Thoracic aorta endothelial cell (primary cell): Measurements from ENCODE around the gene BTAF1. TPM values are rescaled to one million over a fixed set of nuclear protein-coding genes. Genes with fewer than 3 reads are reported as not detected.

ENCODE experiments used
- small RNA-seq: library from RNA; depleted of rRNA; stranded (forward); fragments of <200 nt; gene quantifications from one replicate; pipeline ENCODE3, GENCODE V24; 2012
- total RNA-seq: library from RNA; depleted of rRNA; stranded (reverse); fragments of >200 nt; gene quantifications from 2 replicates; pipeline ENCODE4 v1.2.3, GENCODE V29; 2012

BTAF1 gene
- total RNA-seq, result 55.1 and 56.9 TPM in 2 replicates

GRCh38 chr10:91923371-91924211 is at the start of gene BTAF1:
Gene BTAF1 (plus strand): TSS chr10:91923770. CDS start chr10:91924077, 307 bp downstream.

DNA sequence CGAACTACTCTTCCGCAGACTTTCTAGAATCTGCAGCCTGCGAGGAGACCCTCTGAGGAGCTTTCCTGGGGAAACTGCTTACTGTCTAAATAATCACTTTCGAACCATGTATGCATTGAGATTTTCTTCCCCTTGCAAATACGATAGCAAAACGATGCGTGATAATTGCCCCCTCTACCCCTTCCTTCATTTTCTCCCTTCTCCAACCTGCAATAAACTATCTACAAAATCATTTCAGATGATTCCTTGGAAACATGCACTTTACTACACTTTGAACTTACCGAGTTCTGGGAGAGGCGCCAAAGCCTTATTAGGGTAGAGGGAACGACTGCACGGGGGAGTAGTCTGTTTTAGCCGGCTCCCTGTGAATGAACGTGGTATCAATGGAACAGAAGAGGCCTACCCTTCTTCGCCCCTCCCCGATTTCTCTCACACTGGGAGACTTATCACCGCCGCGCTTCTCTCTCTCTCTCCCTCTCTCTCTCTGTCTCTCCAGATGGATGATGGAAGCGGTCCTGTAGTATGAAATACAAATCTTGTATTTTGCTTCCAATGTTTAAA is 14.4 kb upstream of the BTAF1 start, which contains the start of gene FGFBP3:
Gene FGFBP3 (minus strand): TSS at position 370 of the 561 bp plus-strand sequence. CDS start 517 bp downstream, outside the sequence.

Small RNAs within 50 kb of the gene (small RNA-seq; reads per million reads assigned to genes)
- gene AL359198.2 (not detected), gene RF00402 (not detected)

Other genes with a start within 250 kb of the BTAF1 start
- gene TNKS2, start 125.3 kb upstream of the BTAF1 start, total RNA-seq, result 67.8 and 68.8 TPM in 2 replicates
- gene FGFBP3, start 14.3 kb upstream of the BTAF1 start, total RNA-seq, result 0.27 and 0.29 TPM in 2 replicates